ENCODE results near the gene PRLR. TPM values are rescaled to one million over a fixed set of nuclear protein-coding genes. Genes with fewer than 3 reads are reported as not detected.

Gene PRLR
- total and polyA plus RNA-seq, 9 of the 15 experiments (the other 6 are each of a cell fraction or from before 2014, with no cell fraction given) = 0.02 TPM; not detected in 8

DNA sequence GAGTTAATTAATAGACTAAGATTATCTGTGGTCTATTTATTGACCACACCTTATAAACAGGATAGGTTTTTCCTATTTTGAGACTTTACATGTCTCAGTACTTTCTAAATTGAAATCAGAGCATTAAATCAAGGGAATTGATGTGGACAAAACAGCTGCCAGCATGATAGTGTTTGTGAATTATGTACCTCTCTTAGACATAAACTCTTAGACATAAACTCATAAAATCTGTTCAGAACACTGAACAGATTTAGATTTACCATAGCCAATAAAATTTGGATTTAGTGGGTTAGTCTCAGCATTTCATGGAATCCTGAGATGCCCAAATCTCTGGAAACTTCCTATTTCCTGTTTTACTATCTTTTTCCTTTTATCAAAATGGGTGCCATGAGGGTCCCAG lies 171.0 kb downstream of the PRLR start (continued):
- TF ChIP-seq, protein P1, sequence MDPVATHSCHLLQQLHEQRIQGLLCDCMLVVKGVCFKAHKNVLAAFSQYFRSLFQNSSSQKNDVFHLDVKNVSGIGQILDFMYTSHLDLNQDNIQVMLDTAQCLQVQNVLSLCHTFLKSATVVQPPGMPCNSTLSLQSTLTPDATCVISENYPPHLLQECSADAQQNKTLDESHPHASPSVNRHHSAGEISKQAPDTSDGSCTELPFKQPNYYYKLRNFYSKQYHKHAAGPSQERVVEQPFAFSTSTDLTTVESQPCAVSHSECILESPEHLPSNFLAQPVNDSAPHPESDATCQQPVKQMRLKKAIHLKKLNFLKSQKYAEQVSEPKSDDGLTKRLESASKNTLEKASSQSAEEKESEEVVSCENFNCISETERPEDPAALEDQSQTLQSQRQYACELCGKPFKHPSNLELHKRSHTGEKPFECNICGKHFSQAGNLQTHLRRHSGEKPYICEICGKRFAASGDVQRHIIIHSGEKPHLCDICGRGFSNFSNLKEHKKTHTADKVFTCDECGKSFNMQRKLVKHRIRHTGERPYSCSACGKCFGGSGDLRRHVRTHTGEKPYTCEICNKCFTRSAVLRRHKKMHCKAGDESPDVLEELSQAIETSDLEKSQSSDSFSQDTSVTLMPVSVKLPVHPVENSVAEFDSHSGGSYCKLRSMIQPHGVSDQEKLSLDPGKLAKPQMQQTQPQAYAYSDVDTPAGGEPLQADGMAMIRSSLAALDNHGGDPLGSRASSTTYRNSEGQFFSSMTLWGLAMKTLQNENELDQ (CRISPR knock-in tag; IDR thresholded peaks at IDR 0.05; ENCODE audit: borderline replicate concordance) = no peak
- TF ChIP-seq, protein P2, sequence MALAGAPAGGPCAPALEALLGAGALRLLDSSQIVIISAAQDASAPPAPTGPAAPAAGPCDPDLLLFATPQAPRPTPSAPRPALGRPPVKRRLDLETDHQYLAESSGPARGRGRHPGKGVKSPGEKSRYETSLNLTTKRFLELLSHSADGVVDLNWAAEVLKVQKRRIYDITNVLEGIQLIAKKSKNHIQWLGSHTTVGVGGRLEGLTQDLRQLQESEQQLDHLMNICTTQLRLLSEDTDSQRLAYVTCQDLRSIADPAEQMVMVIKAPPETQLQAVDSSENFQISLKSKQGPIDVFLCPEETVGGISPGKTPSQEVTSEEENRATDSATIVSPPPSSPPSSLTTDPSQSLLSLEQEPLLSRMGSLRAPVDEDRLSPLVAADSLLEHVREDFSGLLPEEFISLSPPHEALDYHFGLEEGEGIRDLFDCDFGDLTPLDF (CRISPR knock-in tag; IDR thresholded peaks at IDR 0.05) = no peak

DNA sequence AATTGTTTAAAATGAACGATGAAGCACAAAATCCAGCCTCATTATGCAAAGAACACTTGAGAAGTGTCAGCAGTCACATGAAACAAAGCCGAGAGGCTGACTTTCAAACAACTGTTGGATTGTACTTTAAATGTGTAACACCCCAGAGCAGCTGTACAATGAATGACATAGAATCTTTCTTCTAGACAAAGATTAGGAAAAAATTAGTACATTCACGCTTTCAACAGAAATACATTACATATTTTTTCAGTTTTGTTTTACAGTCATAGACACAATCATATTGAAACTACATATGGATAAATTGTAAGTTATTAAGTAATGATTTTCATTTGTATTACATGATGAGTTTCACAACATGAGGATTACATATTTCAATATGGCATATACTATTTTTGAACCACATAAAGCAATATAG lies 171.9 kb downstream of the PRLR start:
- DNase-seq (ENCODE audit: extremely low read depth in 1 of 4, low spot score in 3 of 4) (no peak), ATAC-seq (no peak), FAIRE-seq (no peak)
- H3K4me1 ChIP-seq (replicated peaks in 1 of 2; ENCODE audit: control insufficient read depth in 2 of 2, insufficient read depth in 2 of 2, low read length in 2 of 2) = no peaks in the 10 kb centered on the region
- no peaks in the 10 kb centered on the region for H3K9me1 ChIP-seq (ENCODE audit: control insufficient read depth, insufficient read depth, low read length)
- POLR2A ChIA-PET = no interaction called here
- in situ Hi-C loops (cut with MboI) (no loop called here), intact Hi-C loops (cut with micrococcal nuclease) (no loop called here)
- no peaks in the 10 kb centered on the region for H3K27me3 ChIP-seq (ENCODE audit: control insufficient read depth in 2 of 2, insufficient read depth in 2 of 2, low read length in 2 of 2)
- no peaks in the 10 kb centered on the region for H3K36me3 ChIP-seq (ENCODE audit: control insufficient read depth, insufficient read depth, low read length)
- no peaks in the 10 kb centered on the region for H4K20me1 ChIP-seq (replicated peaks; ENCODE audit: control insufficient read depth, insufficient read depth, low read length)
- H3K27ac ChIP-seq (ENCODE audit: extremely low read depth, low read depth, low read length) = no peak overlapping the region
- H3K9ac ChIP-seq (ENCODE audit: insufficient read depth in 1 of 2, low read depth in 2 of 2, low read length in 2 of 2) = no peak overlapping the region
- TF ChIP-seq TRIM24 (IDR thresholded peaks at IDR 0.05) (no peak), ZNF239 (CRISPR knock-in tag; IDR thresholded peaks at IDR 0.05) (no peak), ZNF384 (IDR thresholded peaks at IDR 0.05; ENCODE audit: low read depth, low read length) (no peak), ZBTB1 (CRISPR knock-in tag; IDR thresholded peaks at IDR 0.05; ENCODE audit: borderline replicate concordance, low read depth) (no peak), RFX7 (CRISPR knock-in tag; IDR thresholded peaks at IDR 0.05) (no peak), MTA3 (IDR thresholded peaks at IDR 0.05; ENCODE audit: borderline replicate concordance) (no peak), PHF20 (IDR thresholded peaks at IDR 0.05; ENCODE audit: partially characterized antibody) (no peak), MAZ (CRISPR knock-in tag; conservative IDR thresholded peaks at IDR 0.05 in 1 of 2, IDR thresholded peaks at IDR 0.05 in 1 of 2) (no peak), XRCC3 (IDR thresholded peaks at IDR 0.05) (no peak)
- TF ChIP-seq, protein P3, sequence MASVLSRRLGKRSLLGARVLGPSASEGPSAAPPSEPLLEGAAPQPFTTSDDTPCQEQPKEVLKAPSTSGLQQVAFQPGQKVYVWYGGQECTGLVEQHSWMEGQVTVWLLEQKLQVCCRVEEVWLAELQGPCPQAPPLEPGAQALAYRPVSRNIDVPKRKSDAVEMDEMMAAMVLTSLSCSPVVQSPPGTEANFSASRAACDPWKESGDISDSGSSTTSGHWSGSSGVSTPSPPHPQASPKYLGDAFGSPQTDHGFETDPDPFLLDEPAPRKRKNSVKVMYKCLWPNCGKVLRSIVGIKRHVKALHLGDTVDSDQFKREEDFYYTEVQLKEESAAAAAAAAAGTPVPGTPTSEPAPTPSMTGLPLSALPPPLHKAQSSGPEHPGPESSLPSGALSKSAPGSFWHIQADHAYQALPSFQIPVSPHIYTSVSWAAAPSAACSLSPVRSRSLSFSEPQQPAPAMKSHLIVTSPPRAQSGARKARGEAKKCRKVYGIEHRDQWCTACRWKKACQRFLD (CRISPR knock-in tag; IDR thresholded peaks at IDR 0.05) = no peak
- BruUV-seq (replicated peaks) = no TSS peak
- no peak overlapping the region for H3K4me3 ChIP-seq
- no peaks in the 10 kb centered on the region for H3K9me3 ChIP-seq (replicated peaks; ENCODE audit: control insufficient read depth, insufficient read depth, low read depth, low read length)
- no peak overlapping the region for H3K4me2 ChIP-seq (ENCODE audit: insufficient read depth, low read length)
- no peaks in the 10 kb centered on the region for H3K79me2 ChIP-seq (ENCODE audit: control insufficient read depth, insufficient read depth, low read length)
- CTCF ChIA-PET (ENCODE audit: low intra/inter-chr PET ratio) = no interaction called here
- WGBS (ENCODE audit: insufficient coverage, low coverage, missing lambda C conversion rate) = 0% methylated on average over 3 of the region's 3 CpGs
- no peak overlapping the region for H2AFZ ChIP-seq (ENCODE audit: low read depth, low read length)

All from K562 (cell line).